GM12872 (cell line): ENCODE data around the gene SERPING1.

ENCODE experiments used
- CTCF ChIP-seq: IDR thresholded peaks from 3 replicates; pipeline ENCODE4 v1.5.1; 2011; ENCODE audit warnings: low read depth, mild to moderate bottlenecking, low read length, moderate library complexity; ENCODE audit not compliant: insufficient read depth

SERPING1 gene

DNA sequence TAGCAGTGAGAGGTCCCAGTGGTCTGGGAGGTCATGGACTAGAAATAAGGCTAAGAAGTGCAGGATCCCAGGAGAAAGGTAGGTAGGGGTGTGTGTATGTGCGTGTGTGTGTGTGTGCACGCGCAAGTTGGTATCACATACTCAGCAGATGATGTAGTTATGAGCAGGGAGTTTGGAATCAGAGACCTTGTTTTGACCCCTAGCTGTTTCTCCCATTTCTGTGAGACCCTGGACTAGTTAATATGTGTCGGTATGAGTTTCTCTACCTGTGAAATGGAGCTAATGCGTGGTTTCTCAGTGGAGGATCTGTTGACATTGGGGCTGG is 1.3 kb downstream of the SERPING1 start:
- no peak for TF ChIP-seq CTCF

DNA sequence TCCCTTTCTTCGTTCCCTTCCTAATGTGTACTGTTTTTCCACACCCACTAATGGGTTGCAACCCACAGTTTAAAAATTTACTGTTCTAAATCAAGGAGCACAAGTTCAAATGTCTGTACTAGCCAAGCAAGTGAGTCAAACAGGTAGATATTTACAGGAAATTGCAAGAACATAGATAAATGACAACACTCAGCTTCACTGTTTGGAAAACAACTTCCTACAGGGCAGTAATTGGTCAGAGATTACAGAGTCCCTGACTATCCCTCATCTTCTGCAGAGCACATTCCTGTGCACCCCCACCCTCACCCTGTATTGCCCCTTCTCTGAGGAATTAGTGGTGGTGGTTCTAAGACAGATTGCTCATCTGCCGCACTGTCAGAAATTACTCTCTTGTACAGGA is 1.9 kb downstream of the SERPING1 start:
- no peak for TF ChIP-seq CTCF

- TF ChIP-seq CTCF: no peak
These were observed 3.8 kb downstream of the SERPING1 start for GRCh38 chr11:57601297-57601696.

DNA sequence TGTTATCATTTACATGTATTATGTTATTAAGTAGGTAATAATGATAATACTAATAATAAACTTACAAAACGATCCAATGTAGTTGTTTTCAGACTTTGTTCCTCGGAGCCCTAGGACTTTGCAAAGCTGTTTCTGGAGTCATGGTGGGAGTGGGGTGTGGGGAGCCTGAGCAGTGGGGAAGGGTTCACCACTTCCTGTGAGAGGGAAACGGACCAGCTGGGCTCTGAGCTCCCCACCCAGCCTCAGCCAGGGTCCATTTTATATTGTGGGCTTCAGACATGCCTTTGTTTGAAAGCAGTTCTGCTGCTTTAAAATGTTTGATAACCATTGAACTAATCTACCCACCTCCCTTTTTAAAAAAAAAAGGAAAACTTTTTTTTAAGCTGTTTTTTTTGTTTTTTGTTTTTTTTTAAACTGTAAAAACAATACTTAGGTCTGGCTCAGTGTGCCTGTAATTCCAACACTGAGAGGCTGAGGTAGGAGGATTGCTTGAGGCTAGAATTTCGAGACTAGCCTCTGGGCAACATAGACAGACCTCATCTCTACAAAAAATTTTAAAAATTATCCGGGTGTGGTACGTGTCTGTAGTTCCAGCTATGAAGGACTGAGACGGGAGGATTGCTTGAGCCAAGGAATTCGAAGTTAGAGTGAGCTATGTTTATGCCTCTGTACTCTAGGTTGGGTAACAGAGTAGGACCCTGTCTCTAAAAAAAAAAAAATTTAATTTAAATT is 7.0 kb downstream of the SERPING1 start:
- no peak for TF ChIP-seq CTCF

DNA sequence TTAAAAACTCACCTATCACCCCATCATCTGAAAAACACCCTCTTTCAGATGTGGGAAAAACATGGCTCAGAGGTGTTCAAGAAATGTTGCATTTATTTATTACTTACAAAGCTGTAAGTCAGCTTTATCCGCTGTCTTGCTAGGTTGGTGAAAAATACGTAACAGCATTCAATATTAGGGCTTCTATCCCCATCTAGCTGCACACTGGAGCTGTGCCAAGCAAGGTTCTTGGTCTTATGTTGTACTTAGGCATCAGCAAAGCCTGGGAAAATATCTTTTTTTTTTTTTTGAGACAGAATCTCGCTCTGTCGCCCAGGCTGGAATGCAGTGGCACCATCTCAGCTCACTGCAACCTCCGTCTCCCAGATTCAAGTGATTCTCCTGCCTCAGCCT is 7.5 kb downstream of the SERPING1 start:
- TF ChIP-seq CTCF: no peak

DNA sequence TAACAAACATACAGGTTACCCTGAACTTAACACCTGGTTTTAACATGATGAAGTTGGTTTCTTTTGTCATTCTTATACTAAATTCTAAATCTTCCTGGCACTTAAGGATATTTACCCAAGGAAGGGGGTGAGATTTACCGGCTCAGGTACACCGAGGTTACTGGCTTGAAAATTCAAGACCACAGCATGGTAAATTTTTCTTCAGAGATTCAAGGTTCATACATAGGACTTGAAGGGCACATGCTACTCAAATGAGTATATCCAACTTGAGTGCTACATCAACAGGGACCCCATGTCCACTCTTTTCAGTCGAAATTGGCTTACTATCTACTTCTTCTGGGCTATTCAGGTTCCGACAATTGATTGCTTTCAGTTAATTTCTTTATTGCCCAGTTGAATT is 12.7 kb downstream of the SERPING1 start:
- TF ChIP-seq CTCF: no peak

- no peak for TF ChIP-seq CTCF
These were observed 16.8 kb downstream of the SERPING1 start for GRCh38 chr11:57614234-57614772.
